Measurements from ENCODE around the gene CAB39L. TPM values are rescaled to one million over a fixed set of nuclear protein-coding genes. Genes with fewer than 3 reads are reported as not detected.

CAB39L gene
- total RNA-seq, 1 donor: 3.4 TPM

DNA sequence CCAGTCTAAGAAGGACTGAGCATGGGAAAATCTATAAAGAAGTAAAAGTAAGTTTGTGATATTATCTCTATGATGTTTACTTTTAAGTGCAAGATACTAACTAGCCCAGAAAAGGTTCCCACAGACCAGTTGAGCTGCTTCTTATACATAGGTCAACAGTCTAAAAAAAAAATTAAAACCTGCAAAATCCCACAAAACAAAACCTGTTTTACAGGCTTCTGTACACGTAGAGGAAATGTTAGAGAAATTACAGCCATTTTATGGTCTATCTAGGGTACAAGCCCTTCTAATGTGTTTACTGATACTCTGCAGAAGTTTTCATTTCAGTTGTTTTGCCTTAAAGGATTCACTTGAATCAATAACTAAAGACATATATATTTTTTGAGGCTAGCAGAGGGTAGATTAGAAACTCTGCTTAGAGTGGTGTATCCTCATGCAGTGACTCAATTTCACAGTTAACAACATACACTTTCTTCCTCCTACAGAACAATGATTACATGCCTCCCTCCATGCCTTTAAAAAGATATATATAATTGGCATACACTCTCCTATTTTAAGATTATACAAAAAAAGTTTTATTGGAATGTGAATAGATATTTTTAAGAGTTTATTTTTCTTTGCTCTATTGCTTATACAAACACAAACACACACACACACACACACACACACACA lies 43.9 kb downstream of the CAB39L start:
- Histone ChIP-seq H3K4me3 (ENCODE audit: low read length) (no peak overlapping the region), H3K27me3 (ENCODE audit: insufficient read depth, low read length) (no peaks in the 10 kb centered on the region), H3K4me1 (ENCODE audit: insufficient read depth, low read length) (peaks cover 5% of the 10 kb centered on the region), H3K9me3 (ENCODE audit: low read depth, low read length) (peaks cover 12% of the 10 kb centered on the region)

GRCh38 chr13:49395878-49396380 lies 47.9 kb downstream of the CAB39L start:
- Histone ChIP-seq H3K4me3 (ENCODE audit: low read length) (no peak overlapping the region), H3K9me3 (ENCODE audit: low read depth, low read length) (no peaks in the 10 kb centered on the region), H3K27me3 (ENCODE audit: insufficient read depth, low read length) (no peaks in the 10 kb centered on the region), H3K4me1 (ENCODE audit: insufficient read depth, low read length) (peaks cover under 1% of the 10 kb centered on the region)

DNA sequence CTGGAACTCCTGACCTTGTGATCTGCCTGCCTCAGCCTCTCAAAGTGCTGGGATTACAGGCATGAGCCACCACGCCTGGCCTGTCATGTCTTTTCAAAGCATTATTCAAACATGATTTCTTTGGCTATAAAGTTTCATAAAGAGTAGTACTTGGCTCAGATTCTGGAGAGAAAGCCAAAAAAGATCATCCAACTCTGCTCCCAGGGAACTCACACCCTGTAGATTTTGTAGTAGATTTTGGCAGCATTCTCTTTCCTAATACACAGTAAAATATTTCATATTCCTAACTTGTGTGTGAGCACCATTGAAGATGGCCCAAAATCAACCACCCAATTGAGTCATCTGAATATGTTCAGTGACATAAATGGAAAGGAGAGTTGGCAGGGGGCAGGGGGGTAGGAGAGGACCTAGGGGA lies 48.4 kb downstream of the CAB39L start:
- no peaks in the 10 kb centered on the region for H3K4me1 ChIP-seq (ENCODE audit: insufficient read depth, low read length)
- no peaks in the 10 kb centered on the region for H3K27me3 ChIP-seq (ENCODE audit: insufficient read depth, low read length)
- H3K9me3 ChIP-seq (ENCODE audit: low read depth, low read length): no peaks in the 10 kb centered on the region
- no peak overlapping the region for H3K4me3 ChIP-seq (ENCODE audit: low read length)

- no peaks in the 10 kb centered on the region for H3K27me3 ChIP-seq (ENCODE audit: insufficient read depth, low read length)
- H3K4me1 ChIP-seq (ENCODE audit: insufficient read depth, low read length): no peaks in the 10 kb centered on the region
- H3K4me3 ChIP-seq (ENCODE audit: low read length): no peak overlapping the region
- H3K9me3 ChIP-seq (ENCODE audit: low read depth, low read length): no peaks in the 10 kb centered on the region
Measured at GRCh38 chr13:49388091-49388635, 55.7 kb downstream of the CAB39L start.

DNA sequence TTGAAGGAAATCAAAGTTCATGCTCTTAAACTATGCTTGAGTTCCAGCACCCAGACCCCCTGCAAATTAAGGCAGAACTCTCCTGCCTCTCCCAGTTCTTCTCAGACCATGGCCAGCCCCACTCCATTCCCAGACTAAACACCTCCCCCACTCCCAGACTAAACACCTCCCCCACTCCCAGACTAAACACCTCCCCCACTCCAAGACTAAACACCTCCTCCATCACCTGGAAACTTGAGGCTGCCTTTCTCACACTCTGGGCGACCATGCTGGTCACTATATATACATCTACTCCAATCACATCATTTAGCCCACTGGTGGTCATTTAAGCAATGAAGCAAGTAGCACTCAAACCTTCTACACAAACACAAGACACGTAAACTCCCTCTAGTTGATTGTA lies 57.2 kb downstream of the CAB39L start:
- H3K4me3 ChIP-seq (ENCODE audit: low read length): no peak overlapping the region
- H3K27me3 ChIP-seq (ENCODE audit: insufficient read depth, low read length): no peaks in the 10 kb centered on the region
- H3K9me3 ChIP-seq (ENCODE audit: low read depth, low read length): no peaks in the 10 kb centered on the region
- no peaks in the 10 kb centered on the region for H3K4me1 ChIP-seq (ENCODE audit: insufficient read depth, low read length)

- Histone ChIP-seq H3K9me3 (ENCODE audit: low read depth, low read length) (no peaks in the 10 kb centered on the region), H3K4me3 (ENCODE audit: low read length) (no peak overlapping the region), H3K27me3 (ENCODE audit: insufficient read depth, low read length) (no peaks in the 10 kb centered on the region), H3K4me1 (ENCODE audit: insufficient read depth, low read length) (peaks cover 13% of the 10 kb centered on the region)
Measured at GRCh38 chr13:49376121-49376520, 67.7 kb downstream of the CAB39L start.

- no peaks in the 10 kb centered on the region for H3K9me3 ChIP-seq (ENCODE audit: low read depth, low read length)
Measured at GRCh38 chr13:49374585-49375290, 69.1 kb downstream of the CAB39L start.

DNA sequence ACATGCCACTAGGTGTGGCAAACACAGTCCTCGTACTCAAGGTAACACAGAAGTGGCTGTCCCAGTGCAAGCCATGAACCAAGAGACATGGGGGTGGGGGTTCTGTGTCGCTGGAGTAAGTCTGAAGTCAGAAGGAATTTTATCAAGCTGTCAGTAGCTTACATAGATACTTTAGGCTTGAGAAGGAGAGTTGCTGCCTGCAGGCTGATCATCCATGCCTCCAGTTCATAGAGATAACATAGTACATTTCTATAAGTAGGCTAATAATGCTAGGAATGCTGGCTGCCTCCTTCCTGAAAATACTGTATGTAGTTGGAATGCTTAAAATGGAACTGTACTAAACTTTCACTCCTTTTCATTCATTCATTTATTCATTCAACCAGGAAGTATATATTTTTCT lies 70.1 kb downstream of the CAB39L start:
- Histone ChIP-seq H3K4me3 (ENCODE audit: low read length) (no peak overlapping the region), H3K27me3 (ENCODE audit: insufficient read depth, low read length) (no peaks in the 10 kb centered on the region), H3K9me3 (ENCODE audit: low read depth, low read length) (no peaks in the 10 kb centered on the region), H3K4me1 (ENCODE audit: insufficient read depth, low read length) (peaks cover 13% of the 10 kb centered on the region)

More at GRCh38 chr13:49374585-49375290, 69.1 kb downstream of the CAB39L start:
- Histone ChIP-seq H3K4me3 (ENCODE audit: low read length) (no peak overlapping the region), H3K4me1 (ENCODE audit: insufficient read depth, low read length) (peaks cover 13% of the 10 kb centered on the region), H3K27me3 (ENCODE audit: insufficient read depth, low read length) (no peaks in the 10 kb centered on the region)

DNA sequence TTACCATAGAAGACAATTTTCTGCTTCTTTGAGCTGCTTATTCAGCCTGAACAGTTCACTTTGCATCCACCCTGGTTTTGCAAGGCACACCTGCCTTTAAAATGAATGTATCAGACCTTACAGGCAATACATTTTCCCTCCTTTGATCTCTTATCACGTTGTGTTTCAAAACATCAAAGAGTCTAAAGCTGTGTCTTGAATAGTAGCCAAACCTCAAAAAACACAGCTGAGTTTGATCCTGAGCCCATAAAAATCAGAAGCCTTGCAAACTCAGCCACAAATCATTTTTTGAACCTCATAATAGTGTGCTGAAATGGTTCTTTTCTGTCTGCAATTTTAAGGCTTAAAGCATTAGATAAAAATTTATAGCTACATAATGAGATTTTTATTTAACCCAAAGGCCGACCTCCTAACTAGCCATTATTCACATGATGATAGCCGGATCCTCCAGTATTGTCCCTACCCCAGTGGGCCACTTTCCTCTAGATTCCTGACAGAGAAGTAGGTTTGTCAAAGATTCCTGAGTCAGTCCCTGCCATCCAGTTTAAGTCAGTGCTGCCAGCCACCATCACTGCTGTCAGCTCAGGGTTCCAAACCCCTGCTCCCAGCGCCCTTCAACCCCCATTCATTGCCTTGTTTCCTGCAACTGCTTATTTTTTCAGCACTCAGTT lies 71.8 kb downstream of the CAB39L start:
- Histone ChIP-seq H3K4me1 (ENCODE audit: insufficient read depth, low read length) (peaks cover 13% of the 10 kb centered on the region), H3K9me3 (ENCODE audit: low read depth, low read length) (no peaks in the 10 kb centered on the region), H3K27me3 (ENCODE audit: insufficient read depth, low read length) (no peaks in the 10 kb centered on the region), H3K4me3 (ENCODE audit: low read length) (no peak overlapping the region)

- Histone ChIP-seq H3K27me3 (ENCODE audit: insufficient read depth, low read length) (no peaks in the 10 kb centered on the region), H3K4me3 (ENCODE audit: low read length) (no peak overlapping the region), H3K9me3 (ENCODE audit: low read depth, low read length) (no peaks in the 10 kb centered on the region), H3K4me1 (ENCODE audit: insufficient read depth, low read length) (peaks cover 13% of the 10 kb centered on the region)
Measured at GRCh38 chr13:49370371-49370770, 73.5 kb downstream of the CAB39L start.

- no peaks in the 10 kb centered on the region for H3K27me3 ChIP-seq (ENCODE audit: insufficient read depth, low read length)
Measured at GRCh38 chr13:49369866-49370265, 74.0 kb downstream of the CAB39L start.

DNA sequence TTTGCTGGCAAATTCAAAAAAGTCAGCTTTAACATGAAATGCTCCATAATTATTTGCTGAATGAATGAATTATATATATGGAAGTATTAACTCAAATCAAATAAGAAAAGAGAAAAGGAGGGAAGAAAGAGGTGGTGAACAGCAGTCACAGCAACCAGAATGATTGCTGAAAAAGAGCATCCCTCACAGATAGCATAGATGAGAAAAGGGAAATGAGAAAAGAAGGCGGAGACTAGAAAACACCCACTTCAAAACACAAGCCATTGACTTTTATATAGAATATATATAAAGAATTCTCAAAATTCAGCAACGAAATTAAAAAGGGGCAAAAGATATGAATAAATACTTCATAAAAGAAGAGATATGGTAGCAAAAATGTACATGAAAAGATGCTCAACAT lies 75.2 kb downstream of the CAB39L start:
- peaks cover 13% of the 10 kb centered on the region for H3K4me1 ChIP-seq (ENCODE audit: insufficient read depth, low read length)
- no peaks in the 10 kb centered on the region for H3K27me3 ChIP-seq (ENCODE audit: insufficient read depth, low read length)
- peaks cover 9% of the 10 kb centered on the region for H3K9me3 ChIP-seq (ENCODE audit: low read depth, low read length)
- no peak overlapping the region for H3K4me3 ChIP-seq (ENCODE audit: low read length)

More at GRCh38 chr13:49369866-49370265, 74.0 kb downstream of the CAB39L start:
- peaks cover 13% of the 10 kb centered on the region for H3K4me1 ChIP-seq (ENCODE audit: insufficient read depth, low read length)
- no peaks in the 10 kb centered on the region for H3K9me3 ChIP-seq (ENCODE audit: low read depth, low read length)
- H3K4me3 ChIP-seq (ENCODE audit: low read length): no peak overlapping the region

DNA sequence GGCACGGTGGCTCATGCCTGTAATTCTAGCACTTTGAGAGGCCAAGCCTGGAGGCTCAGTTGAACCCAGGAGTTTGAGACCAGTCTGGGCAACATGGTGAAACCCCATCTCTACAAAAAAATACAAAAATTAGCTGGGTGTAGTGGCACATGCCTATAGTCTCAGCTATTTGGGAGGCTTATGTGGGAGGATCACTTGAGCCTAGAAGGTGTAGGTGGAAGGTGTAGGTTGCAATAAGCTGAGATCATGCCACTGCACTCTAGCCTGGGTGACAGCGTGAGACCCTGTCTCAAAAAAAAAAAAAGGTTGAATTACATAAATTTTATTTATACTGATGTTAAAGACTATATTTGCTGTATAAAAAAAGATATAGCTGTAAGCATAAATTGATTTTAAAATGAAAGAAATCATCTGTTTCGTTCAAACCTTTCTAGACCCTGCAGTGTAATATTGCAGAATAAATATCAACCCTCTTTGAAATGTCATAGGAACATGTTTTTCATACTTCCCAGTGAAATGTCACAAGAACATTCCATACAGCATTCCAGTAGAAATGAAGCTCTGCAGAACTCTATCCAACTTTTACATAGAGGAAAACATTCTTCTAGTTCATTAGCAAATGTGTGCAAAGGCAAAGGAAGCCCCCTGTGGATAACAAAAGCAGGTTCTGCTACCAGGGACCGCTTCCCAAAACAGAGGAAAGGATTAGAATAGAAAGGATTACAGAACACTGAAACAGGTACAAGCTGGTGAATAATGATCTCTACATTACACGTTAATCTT lies 76.0 kb downstream of the CAB39L start:
- Histone ChIP-seq H3K4me1 (ENCODE audit: insufficient read depth, low read length) (peaks cover 13% of the 10 kb centered on the region), H3K9me3 (ENCODE audit: low read depth, low read length) (peaks cover 12% of the 10 kb centered on the region), H3K27me3 (ENCODE audit: insufficient read depth, low read length) (no peaks in the 10 kb centered on the region), H3K4me3 (ENCODE audit: low read length) (no peak overlapping the region)

GRCh38 chr13:49366841-49367240 lies 77.0 kb downstream of the CAB39L start:
- Histone ChIP-seq H3K4me1 (ENCODE audit: insufficient read depth, low read length) (peaks cover 5% of the 10 kb centered on the region), H3K9me3 (ENCODE audit: low read depth, low read length) (peaks cover 12% of the 10 kb centered on the region), H3K27me3 (ENCODE audit: insufficient read depth, low read length) (no peaks in the 10 kb centered on the region), H3K4me3 (ENCODE audit: low read length) (no peak overlapping the region)
